DOHH2 (cell line): Measurements from ENCODE around the gene P2RX6.

Experiments
- H3F3A ChIP-seq: fragments of 200-600 bp; sonication (generic), shearing (Covaris generic); 2 replicates; pipeline ENCODE4 v1.6.0; 2016; ENCODE audit warnings: antibody characterized with exemption, mild to moderate bottlenecking; ENCODE audit not compliant: control insufficient read depth, insufficient read depth
- H3K27ac ChIP-seq: fragments of 200-600 bp; sonication (generic); 2 replicates; pipeline ENCODE4 v1.5.1; 2014; ENCODE audit warnings: low read depth, mild to moderate bottlenecking, low read length, moderate library complexity
- H3K27me3 ChIP-seq: fragments of 200-600 bp; sonication (generic); 2 replicates; pipeline ENCODE4 v1.6.1; 2014; ENCODE audit warnings: mild to moderate bottlenecking, low read length, mixed read lengths; ENCODE audit not compliant: control insufficient read depth
- H3K36me3 ChIP-seq: fragments of 200-600 bp; sonication (generic); 2 replicates; pipeline ENCODE4 v1.6.1; 2014; ENCODE audit warnings: mild to moderate bottlenecking, low read length, moderate library complexity, mixed read lengths; ENCODE audit not compliant: control insufficient read depth
- H3K4me1 ChIP-seq: fragments of 200-600 bp; sonication (generic); 2 replicates; pipeline ENCODE4 v1.6.1; 2014; ENCODE audit warnings: mild to moderate bottlenecking, low read length, mixed read lengths; ENCODE audit not compliant: control insufficient read depth
- H3K4me2 ChIP-seq: fragments of 200-600 bp; sonication (generic); 2 replicates; pipeline ENCODE4 v1.6.0; 2014; ENCODE audit warnings: mild to moderate bottlenecking, low read length, moderate library complexity
- H3K4me3 ChIP-seq: fragments of 200-600 bp; sonication (generic); 2 replicates; pipeline ENCODE4 v1.5.1; 2014; ENCODE audit warnings: mild to moderate bottlenecking, low read length, mixed read lengths
- H3K79me2 ChIP-seq: fragments of 200-600 bp; sonication (generic); 2 replicates; pipeline ENCODE4 v1.6.1; 2014; ENCODE audit warnings: mild to moderate bottlenecking, low read length, mixed read lengths; ENCODE audit not compliant: control insufficient read depth
- H3K9me2 ChIP-seq: fragments of 200-600 bp; sonication (generic); replicated peaks from 2 replicates; pipeline ENCODE4 v1.6.1; 2014; ENCODE audit warnings: mild to moderate bottlenecking, low read length, mixed read lengths; ENCODE audit not compliant: control insufficient read depth
- H3K9me3 ChIP-seq: fragments of 200-600 bp; sonication (generic); 2 replicates; pipeline ENCODE4 v1.6.1; 2014; ENCODE audit warnings: antibody characterized with exemption, low read length, mixed read lengths; ENCODE audit not compliant: control insufficient read depth, insufficient read depth
- H4K20me1 ChIP-seq: fragments of 200-600 bp; sonication (generic); 2 replicates; pipeline ENCODE4 v1.6.0; 2014; ENCODE audit warnings: low read depth, mild to moderate bottlenecking, antibody characterized with exemption, low read length, moderate library complexity; ENCODE audit not compliant: control insufficient read depth, insufficient read depth
- EZH2phosphoT487 ChIP-seq: fragments of 200-600 bp; sonication (generic); IDR thresholded peaks from 2 replicates; pipeline ENCODE4 v1.6.1; 2017; ENCODE audit warnings: borderline replicate concordance, mild to moderate bottlenecking, antibody characterized with exemption, low read length, moderate library complexity, mixed read lengths
- TF ChIP-seq, protein P1 (sequence below): fragments of 200-600 bp; sonication (generic); IDR thresholded peaks from one replicate; pipeline ENCODE4 v1.5.1; 2014; ENCODE audit warnings: antibody characterized with exemption, mild to moderate bottlenecking, low read depth, low read length; ENCODE audit not compliant: poor library complexity, severe bottlenecking

The P2RX6 gene

GRCh38 chr22:20995329-20996030 is 19.5 kb upstream of the P2RX6 start:
- Histone ChIP-seq H3K9me3 (no peaks in the 10 kb centered on the region), H3K27ac (no peak overlapping the region), H3K27me3 (no peaks in the 10 kb centered on the region), H3K4me2 (no peak overlapping the region), H3K79me2 (peaks cover 12% of the 10 kb centered on the region), H3K9me2 (no peaks in the 10 kb centered on the region), H3K4me1 (peaks cover 8% of the 10 kb centered on the region), H3K4me3 (no peak overlapping the region), H4K20me1 (no peaks in the 10 kb centered on the region), H3F3A (peaks cover 3% of the 10 kb centered on the region), H3K36me3 (peaks cover 65% of the 10 kb centered on the region)
- TF ChIP-seq, protein P1, sequence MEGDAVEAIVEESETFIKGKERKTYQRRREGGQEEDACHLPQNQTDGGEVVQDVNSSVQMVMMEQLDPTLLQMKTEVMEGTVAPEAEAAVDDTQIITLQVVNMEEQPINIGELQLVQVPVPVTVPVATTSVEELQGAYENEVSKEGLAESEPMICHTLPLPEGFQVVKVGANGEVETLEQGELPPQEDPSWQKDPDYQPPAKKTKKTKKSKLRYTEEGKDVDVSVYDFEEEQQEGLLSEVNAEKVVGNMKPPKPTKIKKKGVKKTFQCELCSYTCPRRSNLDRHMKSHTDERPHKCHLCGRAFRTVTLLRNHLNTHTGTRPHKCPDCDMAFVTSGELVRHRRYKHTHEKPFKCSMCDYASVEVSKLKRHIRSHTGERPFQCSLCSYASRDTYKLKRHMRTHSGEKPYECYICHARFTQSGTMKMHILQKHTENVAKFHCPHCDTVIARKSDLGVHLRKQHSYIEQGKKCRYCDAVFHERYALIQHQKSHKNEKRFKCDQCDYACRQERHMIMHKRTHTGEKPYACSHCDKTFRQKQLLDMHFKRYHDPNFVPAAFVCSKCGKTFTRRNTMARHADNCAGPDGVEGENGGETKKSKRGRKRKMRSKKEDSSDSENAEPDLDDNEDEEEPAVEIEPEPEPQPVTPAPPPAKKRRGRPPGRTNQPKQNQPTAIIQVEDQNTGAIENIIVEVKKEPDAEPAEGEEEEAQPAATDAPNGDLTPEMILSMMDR = no peak
- no peak for TF ChIP-seq EZH2phosphoT487

DNA sequence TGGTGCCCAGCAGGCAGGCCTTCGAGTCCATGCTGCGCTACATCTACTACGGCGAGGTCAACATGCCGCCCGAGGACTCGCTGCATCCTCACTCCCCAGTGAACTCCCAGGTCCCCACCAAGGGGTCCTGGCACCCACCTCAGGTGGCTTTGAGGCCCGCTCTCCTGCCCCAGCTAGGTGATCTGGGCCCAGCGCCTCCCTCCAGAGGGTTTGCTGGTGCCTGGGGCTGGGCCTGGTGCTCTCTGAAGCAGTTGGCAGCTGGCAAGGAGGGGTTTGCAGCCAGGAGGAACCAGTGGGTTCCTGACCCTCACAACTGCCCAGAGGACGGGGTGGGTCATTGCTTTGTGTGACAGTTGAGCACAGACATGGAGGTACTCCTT is 18.9 kb upstream of the P2RX6 start:
- TF ChIP-seq EZH2phosphoT487 = no peak
- TF ChIP-seq, protein P1 = no peak
- Histone ChIP-seq H3K4me1 (peaks cover 10% of the 10 kb centered on the region), H3K36me3 (peaks cover 66% of the 10 kb centered on the region), H3K9me2 (no peaks in the 10 kb centered on the region), H3K9me3 (no peaks in the 10 kb centered on the region), H3K4me3 (no peak overlapping the region), H3K79me2 (peaks cover 17% of the 10 kb centered on the region), H3K4me2 (no peak overlapping the region), H4K20me1 (no peaks in the 10 kb centered on the region), H3F3A (peaks cover 3% of the 10 kb centered on the region), H3K27me3 (no peaks in the 10 kb centered on the region), H3K27ac (no peak overlapping the region)

GRCh38 chr22:20996598-20997535 is 18.1 kb upstream of the P2RX6 start:
- peaks cover 3% of the 10 kb centered on the region for H3F3A ChIP-seq
- H3K79me2 ChIP-seq = peaks cover 23% of the 10 kb centered on the region
- H3K9me2 ChIP-seq = no peaks in the 10 kb centered on the region
- no peaks in the 10 kb centered on the region for H3K9me3 ChIP-seq
- H4K20me1 ChIP-seq = no peaks in the 10 kb centered on the region
- no peak overlapping the region for H3K4me3 ChIP-seq
- no peaks in the 10 kb centered on the region for H3K27me3 ChIP-seq
- TF ChIP-seq, protein P1 = no peak
- no peak for TF ChIP-seq EZH2phosphoT487
- no peak overlapping the region for H3K27ac ChIP-seq
- no peak overlapping the region for H3K4me2 ChIP-seq
- H3K36me3 ChIP-seq = peaks cover 66% of the 10 kb centered on the region
- H3K4me1 ChIP-seq = peaks cover 14% of the 10 kb centered on the region
